Glutamatergic neuron (in vitro differentiated cells): ENCODE results near the gene DDX51. TPM values are rescaled to one million over a fixed set of nuclear protein-coding genes. Genes with fewer than 3 reads are reported as not detected.

ENCODE experiments used
- DNase-seq: peaks from one replicate; pipeline ENCODE4 v3.0.0; 2022
- H3K27ac Mint-ChIP-seq: one replicate; pipeline ENCODE4 v1.8.0; 2020; ENCODE audit warnings: mild to moderate bottlenecking, mixed read lengths, inconsistent platforms; ENCODE audit not compliant: unreplicated experiment
- H3K27me3 Mint-ChIP-seq: one replicate; pipeline ENCODE4 v1.8.0; 2020; ENCODE audit warnings: mild to moderate bottlenecking, moderate library complexity, mixed read lengths, inconsistent platforms; ENCODE audit not compliant: unreplicated experiment
- H3K36me3 Mint-ChIP-seq: one replicate; pipeline ENCODE4 v1.8.0; 2020; ENCODE audit warnings: mild to moderate bottlenecking, mixed read lengths, inconsistent platforms; ENCODE audit not compliant: unreplicated experiment
- H3K4me1 Mint-ChIP-seq: one replicate; pipeline ENCODE4 v1.8.0; 2020; ENCODE audit warnings: mild to moderate bottlenecking, low read depth, mixed read lengths, inconsistent platforms; ENCODE audit not compliant: unreplicated experiment
- H3K4me3 Mint-ChIP-seq: one replicate; pipeline ENCODE4 v1.8.0; 2020; ENCODE audit warnings: mild to moderate bottlenecking, mixed read lengths, inconsistent platforms; ENCODE audit not compliant: unreplicated experiment
- H3K9me3 Mint-ChIP-seq: one replicate; pipeline ENCODE4 v1.8.0; 2020; ENCODE audit warnings: mild to moderate bottlenecking, moderate library complexity, mixed read lengths, inconsistent platforms; ENCODE audit not compliant: unreplicated experiment
- CTCF ChIP-seq: fragments of 200-600 bp; sonication (generic); IDR thresholded peaks from one replicate; pipeline ENCODE4 v1.5.0; 2021; ENCODE audit not compliant: partially characterized antibody, unreplicated experiment
- total RNA-seq: library from RNA; stranded (reverse); fragmentation: NEBNext Ultra II Directional; extraction: Animal tissue kit (Norgen Biotek cat#: 25700); gene quantifications from one replicate; pipeline ENCODE4 v1.2.1, GENCODE V29; 2021; ENCODE audit not compliant: unreplicated experiment

The DDX51 gene
- total RNA-seq, 1 donor from 2014 or later: 24.9 TPM

DNA sequence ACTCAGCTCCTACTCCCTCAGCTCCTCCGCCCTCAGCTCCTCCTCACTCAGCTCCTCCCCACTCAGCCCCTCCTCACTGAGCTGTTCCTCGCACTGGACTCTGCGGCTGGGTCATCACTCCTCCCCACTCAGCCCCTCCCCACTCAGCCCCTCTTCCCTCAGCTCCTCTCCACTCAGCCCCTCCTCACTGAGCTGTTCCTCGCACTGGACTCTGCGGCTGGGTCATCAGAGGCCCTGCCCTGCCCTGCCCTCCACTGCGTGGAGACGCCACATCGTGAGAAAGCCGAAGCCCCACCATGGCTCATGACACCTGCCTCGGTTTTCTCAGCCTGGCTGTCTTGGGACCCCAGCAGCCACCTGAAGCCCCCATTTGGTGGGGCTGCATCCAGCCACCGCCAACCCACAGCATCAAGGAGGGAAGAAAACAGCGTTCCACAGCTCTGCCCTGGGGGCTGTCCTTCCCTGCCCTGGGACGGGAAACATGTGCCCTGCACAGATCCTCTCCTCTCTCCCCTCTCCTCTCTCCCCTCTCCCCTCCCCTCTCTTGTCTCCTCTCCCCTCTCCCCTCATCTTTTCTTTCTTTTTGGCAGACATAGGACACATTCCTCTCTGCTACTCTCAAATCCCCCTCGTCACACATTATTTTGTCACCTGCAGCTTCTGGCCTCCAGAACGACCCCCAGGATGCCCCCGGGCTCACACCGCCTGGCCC lies 17.8 kb upstream of the DDX51 start:
- Mint-ChIP-seq H3K4me3 (no peak overlapping the region), H3K27ac (no peak overlapping the region), H3K4me1 (peaks cover 5% of the 10 kb centered on the region), H3K27me3 (peaks cover 2% of the 10 kb centered on the region), H3K9me3 (peaks cover 4% of the 10 kb centered on the region), H3K36me3 (no peaks in the 10 kb centered on the region)
- no peak for TF ChIP-seq CTCF
- DNase-seq: peak; percentile 13

DNA sequence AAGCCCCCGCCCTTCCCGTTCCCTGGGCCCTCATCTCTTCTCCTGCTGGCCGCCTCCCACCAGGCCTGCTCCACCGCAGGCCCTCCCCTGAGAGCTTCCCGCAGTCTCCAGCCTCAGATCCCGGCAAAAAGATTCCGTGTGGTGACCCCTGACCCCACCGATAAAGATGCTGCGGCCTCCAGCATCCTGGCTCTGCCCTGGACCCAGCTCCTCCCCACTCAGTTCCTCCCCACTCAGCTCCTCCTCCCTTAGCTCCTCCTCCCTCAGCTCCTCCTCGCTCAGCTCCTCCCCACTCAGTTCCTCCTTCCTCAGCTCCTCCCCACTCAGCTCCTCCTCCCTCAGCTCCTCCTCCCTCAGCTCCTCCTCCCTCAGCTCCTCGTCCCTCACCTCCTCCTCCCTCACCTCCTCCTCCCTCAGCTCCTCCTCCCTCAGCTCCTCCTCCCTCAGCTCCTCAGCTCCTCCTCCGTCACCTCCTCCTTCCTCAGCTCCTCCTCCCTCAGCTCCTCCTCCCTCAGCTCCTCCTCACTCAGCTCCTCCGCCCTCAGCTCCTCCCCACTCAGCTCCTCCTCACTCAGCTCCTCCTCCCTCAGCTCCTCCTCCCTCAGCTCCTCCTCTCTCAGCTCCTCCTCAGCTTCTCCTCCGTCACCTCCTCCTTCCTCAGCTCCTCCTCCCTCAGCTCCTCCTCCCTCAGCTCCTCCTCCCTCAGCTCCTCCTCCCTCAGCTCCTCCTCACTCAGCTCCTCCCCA lies 17.1 kb upstream of the DDX51 start:
- TF ChIP-seq CTCF: no peak
- H3K9me3 Mint-ChIP-seq: peaks cover 3% of the 10 kb centered on the region
- H3K27ac Mint-ChIP-seq: no peak overlapping the region
- no peak overlapping the region for H3K4me3 Mint-ChIP-seq
- no peaks in the 10 kb centered on the region for H3K36me3 Mint-ChIP-seq
- H3K4me1 Mint-ChIP-seq: peaks cover 5% of the 10 kb centered on the region
- DNase-seq: peak; percentile 43
- peaks cover 2% of the 10 kb centered on the region for H3K27me3 Mint-ChIP-seq

- no peak for TF ChIP-seq CTCF
- Mint-ChIP-seq H3K27me3 (peaks cover 2% of the 10 kb centered on the region), H3K4me3 (no peak overlapping the region), H3K36me3 (no peaks in the 10 kb centered on the region), H3K27ac (no peak overlapping the region), H3K9me3 (peaks cover 3% of the 10 kb centered on the region), H3K4me1 (peaks cover 5% of the 10 kb centered on the region)
- no peak for DNase-seq
These were observed 16.5 kb upstream of the DDX51 start for GRCh38 chr12:132160601-132161035.

GRCh38 chr12:132160016-132160415 lies 15.9 kb upstream of the DDX51 start:
- TF ChIP-seq CTCF: no peak
- Mint-ChIP-seq H3K4me3 (peak overlapping the region; percentile 61), H3K27ac (peak overlapping the region; percentile 59), H3K9me3 (peaks cover 3% of the 10 kb centered on the region), H3K27me3 (peaks cover 2% of the 10 kb centered on the region), H3K36me3 (no peaks in the 10 kb centered on the region), H3K4me1 (peaks cover 5% of the 10 kb centered on the region)
- peak; percentile 38 for DNase-seq

DNA sequence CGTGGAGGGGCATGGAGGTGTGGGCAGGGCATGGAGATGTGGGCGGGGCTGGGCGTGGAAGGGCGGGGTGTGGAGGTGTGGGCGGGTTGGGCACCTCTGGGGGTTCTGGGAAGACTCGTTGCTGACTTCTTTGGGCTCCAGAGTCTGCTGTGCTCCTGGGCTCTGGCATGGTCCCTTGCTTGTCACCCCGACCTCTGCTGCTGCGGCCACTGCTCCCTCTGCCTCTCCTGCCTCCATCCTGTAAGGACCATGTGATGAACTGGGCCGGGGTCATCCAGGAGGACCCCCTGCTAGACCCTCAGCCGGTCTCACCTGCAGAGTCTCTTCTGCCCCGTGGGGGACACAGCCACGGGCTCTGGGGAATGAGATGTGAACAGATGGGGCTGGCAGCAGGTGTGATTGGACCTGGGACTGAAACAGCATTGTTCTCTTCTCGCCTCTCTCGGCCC lies 15.5 kb upstream of the DDX51 start:
- no peaks in the 10 kb centered on the region for H3K36me3 Mint-ChIP-seq
- peaks cover 3% of the 10 kb centered on the region for H3K9me3 Mint-ChIP-seq
- no peak overlapping the region for H3K4me3 Mint-ChIP-seq
- H3K27me3 Mint-ChIP-seq: peaks cover 2% of the 10 kb centered on the region
- H3K4me1 Mint-ChIP-seq: peaks cover 6% of the 10 kb centered on the region
- DNase-seq: peak; percentile 24
- no peak overlapping the region for H3K27ac Mint-ChIP-seq
- no peak for TF ChIP-seq CTCF
